Activated T-cell treated with anti-CD3 and anti-CD28 coated beads for 24 hours (primary cell): Measurements from ENCODE around the gene ACAP2.
"Not testable (repeated sequence)": the region's sequence is repeated elsewhere in the genome, so short reads cannot be mapped to it uniquely, and the experiment has no call there.

Experiments used
- DNase-seq: peaks from one replicate; pipeline ENCODE4 v3.0.0-alpha.2; 2020; ENCODE audit warnings: low read depth

The ACAP2 gene, protein sequence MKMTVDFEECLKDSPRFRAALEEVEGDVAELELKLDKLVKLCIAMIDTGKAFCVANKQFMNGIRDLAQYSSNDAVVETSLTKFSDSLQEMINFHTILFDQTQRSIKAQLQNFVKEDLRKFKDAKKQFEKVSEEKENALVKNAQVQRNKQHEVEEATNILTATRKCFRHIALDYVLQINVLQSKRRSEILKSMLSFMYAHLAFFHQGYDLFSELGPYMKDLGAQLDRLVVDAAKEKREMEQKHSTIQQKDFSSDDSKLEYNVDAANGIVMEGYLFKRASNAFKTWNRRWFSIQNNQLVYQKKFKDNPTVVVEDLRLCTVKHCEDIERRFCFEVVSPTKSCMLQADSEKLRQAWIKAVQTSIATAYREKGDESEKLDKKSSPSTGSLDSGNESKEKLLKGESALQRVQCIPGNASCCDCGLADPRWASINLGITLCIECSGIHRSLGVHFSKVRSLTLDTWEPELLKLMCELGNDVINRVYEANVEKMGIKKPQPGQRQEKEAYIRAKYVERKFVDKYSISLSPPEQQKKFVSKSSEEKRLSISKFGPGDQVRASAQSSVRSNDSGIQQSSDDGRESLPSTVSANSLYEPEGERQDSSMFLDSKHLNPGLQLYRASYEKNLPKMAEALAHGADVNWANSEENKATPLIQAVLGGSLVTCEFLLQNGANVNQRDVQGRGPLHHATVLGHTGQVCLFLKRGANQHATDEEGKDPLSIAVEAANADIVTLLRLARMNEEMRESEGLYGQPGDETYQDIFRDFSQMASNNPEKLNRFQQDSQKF

GRCh38 chr3:195442573-195443390, at the start of gene ACAP2:
ACAP2 (minus strand) TSS chr3:195443020; CDS start chr3:195442847, 173 bp downstream.
- peak; percentile 99 for DNase-seq

- DNase-seq: no peak
These were observed 32.8 kb upstream of the ACAP2 start for GRCh38 chr3:195475614-195476013.

DNA sequence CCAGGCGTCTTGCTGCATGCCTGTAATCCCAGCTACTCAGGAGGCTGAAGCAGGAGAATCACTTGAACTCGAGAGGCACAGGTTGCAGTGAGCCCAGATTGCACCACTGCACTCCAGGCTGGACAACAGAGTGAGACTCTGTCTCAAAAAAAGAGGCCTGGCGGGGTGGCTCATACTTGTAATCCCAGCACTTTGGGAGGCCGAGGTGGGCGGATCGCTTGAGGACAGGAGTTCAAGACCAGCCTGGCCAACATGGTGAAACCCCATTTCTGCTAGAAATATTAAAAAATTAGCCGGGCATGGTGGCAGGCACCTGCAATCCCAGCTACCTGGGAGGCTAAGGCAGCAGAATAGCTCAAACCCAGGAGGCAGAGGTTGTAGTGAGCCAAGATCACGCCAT, 32.3 kb upstream of the ACAP2 start:
- not testable (repeated sequence) for DNase-seq

GRCh38 chr3:195468841-195469240, 26.0 kb upstream of the ACAP2 start:
- no peak for DNase-seq

DNA sequence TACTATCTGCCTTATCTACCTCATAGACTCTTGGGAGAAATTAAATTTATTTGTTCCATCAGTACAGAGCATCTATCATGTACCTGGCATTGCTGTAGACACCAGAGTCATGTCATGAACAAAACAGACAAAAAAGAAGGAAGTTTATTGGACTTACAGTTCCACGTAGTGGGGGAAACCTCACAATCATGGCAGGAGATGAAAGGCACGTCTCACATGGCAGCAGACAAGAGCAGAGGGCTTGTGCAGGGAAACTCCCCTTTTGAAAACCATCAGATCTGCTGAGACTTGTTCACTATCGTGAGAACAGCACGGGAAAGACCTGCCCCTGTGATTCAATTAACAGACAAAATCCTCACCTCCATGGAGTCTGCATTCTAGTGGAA, 25.6 kb upstream of the ACAP2 start:
- no peak for DNase-seq

DNA sequence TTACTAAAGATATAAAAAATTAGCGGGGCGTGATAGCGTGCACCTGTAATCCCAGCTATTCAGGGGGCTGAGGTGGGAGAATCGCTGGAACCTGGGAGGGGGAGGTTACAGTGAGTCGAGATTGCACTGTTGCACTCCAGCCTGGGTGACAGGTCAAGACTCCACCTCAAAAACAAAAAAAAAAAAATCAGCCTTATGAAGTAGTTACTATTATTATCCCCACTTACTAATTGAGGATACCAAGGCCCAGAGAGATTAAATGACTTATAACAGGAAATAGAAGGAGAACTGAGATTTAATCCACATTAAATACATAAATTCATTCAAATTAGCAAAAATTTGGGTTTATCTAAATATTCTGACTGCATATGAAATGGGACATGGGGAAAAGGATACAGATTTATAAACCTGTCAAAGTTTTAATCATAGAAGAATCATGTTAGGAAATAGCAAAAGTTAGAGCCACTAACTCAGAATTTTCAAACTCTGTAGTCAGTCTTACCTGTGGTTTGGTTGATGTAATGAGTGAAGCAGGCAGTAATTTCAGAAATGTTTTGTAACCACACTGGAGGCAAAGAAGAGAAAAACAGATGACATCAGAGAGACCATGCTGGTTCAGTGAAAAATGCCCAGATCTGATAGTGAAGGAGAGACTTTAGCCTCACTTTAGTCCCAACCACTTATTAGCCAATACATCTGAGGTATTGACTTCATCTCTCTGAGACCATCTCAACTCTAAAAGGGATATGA, 25.0 kb upstream of the ACAP2 start:
- no peak for DNase-seq

DNA sequence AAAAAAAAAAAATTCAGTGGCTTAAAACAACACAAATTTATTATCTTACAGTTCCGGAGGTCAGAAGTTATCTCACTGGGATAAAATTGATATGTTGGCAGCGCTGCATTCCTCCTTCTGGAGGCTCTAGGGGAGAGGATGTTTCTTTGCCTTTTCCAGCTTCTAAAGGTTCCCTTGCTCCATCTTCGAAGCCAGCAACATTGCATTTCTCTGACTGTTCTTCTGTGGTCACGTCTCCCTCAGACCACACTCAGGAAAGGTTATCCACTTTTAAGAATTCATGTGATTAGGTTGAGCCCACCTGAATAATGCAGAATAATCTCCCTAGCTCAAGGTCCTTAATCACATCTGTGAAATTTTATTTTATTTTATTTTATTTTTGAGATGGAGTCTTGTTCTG, 23.4 kb upstream of the ACAP2 start:
- DNase-seq: no peak

DNA sequence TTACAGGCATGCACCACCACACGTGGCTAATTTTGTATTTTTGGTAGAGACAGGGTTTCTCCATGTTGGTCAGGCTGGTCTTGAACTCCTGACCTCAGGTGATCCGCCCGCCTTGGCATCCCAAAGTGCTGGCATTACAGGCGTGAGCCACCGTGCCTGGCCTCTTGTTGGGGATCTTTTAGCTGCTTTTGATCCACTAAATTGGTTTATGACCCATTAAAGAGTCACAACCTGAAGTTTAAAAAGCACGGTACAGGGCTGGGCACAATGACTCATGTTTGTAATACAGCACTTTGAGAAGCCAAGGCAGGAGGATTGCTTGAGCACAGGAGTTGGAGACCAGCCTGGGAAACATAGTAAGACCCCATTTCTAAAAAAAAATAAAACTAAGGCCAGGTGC, 20.1 kb upstream of the ACAP2 start:
- not testable (repeated sequence) for DNase-seq

DNA sequence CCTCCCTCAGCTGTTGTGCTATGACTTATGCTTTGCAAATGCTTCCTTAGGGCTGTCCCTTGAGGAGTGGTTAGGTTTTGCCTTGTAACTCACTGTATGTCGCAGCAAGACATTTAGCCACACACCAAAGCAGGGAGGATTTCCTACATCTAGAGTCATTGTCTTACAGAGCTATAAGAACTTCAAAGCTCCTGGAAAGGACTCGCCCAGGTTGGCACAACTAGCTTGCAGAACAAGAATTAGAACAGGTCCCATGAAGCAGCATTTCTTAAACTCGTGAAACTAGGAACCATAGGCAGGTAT, 19.4 kb upstream of the ACAP2 start:
- DNase-seq: no peak

GRCh38 chr3:195461594-195462307, 18.9 kb upstream of the ACAP2 start:
- DNase-seq: no peak

DNA sequence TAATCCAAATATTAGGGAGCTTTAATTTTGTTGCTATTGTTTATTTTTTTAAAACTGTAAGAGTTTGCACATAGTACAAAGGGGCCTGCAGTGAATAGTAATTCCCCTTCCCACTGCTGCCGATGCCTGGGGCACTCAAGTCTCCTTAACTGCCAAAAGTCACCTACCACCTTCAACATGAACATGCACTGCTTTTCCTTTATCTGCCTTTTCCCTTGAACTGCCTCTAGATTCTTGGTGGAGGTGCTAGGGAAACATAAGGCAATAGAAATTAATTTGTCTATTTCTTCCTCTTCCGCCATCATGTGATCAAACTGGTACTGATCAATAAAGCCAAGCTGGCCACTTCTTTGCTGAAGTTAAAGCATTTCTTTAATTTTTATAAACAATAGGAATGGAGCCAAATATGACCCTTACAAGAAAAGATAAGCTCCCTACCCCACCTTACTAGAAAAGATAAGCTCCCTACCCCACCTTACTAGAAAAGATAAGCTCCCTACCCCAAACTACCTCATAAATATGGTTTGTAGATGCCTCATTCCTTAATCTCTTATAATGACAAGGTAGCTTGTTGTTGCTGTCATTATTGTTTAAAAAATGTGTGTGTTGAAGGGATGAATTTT, 17.4 kb upstream of the ACAP2 start:
- DNase-seq: no peak

DNA sequence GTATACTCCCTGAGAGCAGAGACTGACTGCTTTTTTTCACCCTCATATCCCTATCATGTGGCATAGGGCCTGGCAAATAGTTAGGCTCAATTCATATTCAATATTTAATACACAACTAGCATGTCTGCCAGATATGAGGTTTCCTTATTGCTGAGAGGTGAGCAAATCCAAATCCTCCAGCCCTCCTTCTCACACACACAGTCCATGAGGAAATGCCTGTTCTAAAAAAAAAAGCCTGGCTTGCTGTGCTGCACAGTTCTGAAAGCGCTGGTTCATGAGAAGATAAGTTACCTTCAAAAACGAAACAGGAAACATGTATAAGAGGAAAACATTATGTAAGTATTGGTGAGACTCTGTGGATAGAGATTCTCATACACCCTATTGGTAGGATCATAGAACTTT, 15.5 kb upstream of the ACAP2 start:
- DNase-seq: no peak

DNA sequence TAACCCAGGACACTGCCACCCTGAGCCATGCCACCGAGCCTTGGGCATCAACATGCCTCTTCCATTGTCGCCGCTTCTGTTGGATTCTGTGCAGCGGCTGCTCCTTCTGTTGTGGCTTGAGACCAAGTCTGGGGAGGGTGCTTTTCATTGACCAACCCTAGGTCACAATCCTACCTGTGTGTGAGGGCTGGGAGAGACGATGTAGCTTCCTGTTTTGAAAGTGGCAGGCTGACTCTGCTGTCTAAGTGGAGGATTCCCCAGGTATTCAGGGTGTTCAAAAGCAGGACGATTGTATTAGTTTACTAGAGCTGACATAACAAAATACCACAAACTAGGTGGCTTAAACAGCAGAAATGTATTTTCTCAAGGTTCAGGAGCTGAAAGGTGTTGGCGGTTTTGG, 13.0 kb upstream of the ACAP2 start:
- no peak for DNase-seq

GRCh38 chr3:195453236-195453635, 10.4 kb upstream of the ACAP2 start:
- no peak for DNase-seq

DNA sequence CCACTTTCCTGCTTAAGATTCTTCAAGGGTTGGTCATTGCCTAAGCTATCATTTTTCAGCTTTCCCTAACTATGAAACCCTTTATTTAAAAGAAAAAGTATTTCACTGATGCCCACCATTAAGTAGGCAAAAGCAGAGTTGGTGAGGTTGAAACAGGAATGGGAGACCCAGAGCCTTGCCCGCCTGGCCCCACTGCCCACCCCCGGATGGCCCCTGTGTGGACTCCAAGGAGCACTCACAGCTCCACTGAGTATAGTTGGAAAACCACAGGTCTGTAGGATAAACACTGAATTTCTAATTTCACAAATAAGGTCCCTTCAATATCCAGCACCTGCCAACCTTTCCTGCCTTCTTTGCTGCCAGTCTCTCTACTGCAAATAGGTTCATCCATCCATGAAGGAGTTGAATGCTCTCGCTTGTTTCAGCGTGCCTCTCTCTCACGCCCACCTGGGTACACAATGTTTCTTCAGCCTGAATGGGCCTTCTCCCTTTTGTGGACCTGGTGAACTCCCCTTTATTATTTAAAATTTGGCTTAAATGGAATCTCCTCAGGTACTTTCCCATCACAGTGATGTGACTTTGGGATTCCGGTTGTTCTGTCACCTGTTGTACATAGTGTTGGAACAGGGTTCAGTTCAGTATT, 8.7 kb upstream of the ACAP2 start:
- DNase-seq: no peak

DNA sequence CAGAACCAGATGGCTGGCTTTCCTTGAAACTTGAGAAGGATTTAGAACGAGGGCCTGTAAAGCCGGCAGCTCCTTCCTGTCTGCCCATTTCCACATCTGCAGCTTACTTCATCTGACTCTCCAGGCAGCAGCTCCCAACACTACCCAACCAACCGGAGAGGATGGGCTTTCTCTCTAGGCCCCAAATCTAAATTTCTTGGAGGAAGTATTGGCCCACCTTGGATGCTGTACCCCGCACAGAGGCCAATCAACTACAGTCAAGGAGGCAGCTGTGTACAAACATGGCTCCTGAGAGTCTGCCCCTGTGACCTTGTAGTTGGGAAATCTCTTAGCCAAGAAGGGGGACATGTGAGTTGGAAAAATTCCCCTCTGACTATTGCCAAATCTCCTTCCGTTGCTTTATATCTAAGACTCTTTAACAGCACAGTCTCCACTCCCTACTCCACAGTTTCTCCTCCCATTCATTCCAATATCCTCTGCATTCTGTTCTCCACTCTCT, 8.0 kb upstream of the ACAP2 start:
- no peak for DNase-seq

- no peak for DNase-seq
These were observed 5.5 kb upstream of the ACAP2 start for GRCh38 chr3:195448205-195448875.

GRCh38 chr3:195447201-195447600, 4.4 kb upstream of the ACAP2 start:
- no peak for DNase-seq

GRCh38 chr3:195446359-195446758, 3.5 kb upstream of the ACAP2 start:
- DNase-seq: no peak

- no peak for DNase-seq
These were observed 3.1 kb upstream of the ACAP2 start for GRCh38 chr3:195445885-195446284.
